DND-41 (cell line): ENCODE results near the gene DPY19L1.

Experiments used
- ATAC-seq: fragments of 200-7000 bp; cut with Tn5 transposase; 3 replicates; pipeline ENCODE4 v1.9.1; 2021; ENCODE audit warnings: low read depth; ENCODE audit not compliant: insufficient read depth
- DNase-seq: peaks from one replicate; pipeline ENCODE4 v3.0.0-alpha.2; 2020
- H2AFZ ChIP-seq: 2 replicates; pipeline ENCODE4 v1.6.0; 2012; ENCODE audit warnings: low read depth, low read length
- H3K27ac ChIP-seq: 2 replicates; pipeline ENCODE4 v1.5.1; 2012; ENCODE audit warnings: low read length, inconsistent platforms
- H3K27me3 ChIP-seq: fragments of 200-600 bp; sonication (generic); 2 replicates; pipeline ENCODE4 v1.6.0; 2012; ENCODE audit warnings: low read length, mild to moderate bottlenecking, inconsistent platforms; ENCODE audit not compliant: insufficient read depth, poor library complexity
- H3K36me3 ChIP-seq: 2 replicates; pipeline ENCODE4 v1.5.1; 2012; ENCODE audit warnings: low read length, inconsistent platforms; ENCODE audit not compliant: insufficient read depth
- H3K4me1 ChIP-seq: 2 replicates; pipeline ENCODE4 v1.5.1; 2012; ENCODE audit warnings: mild to moderate bottlenecking, low read length; ENCODE audit not compliant: insufficient read depth
- H3K4me2 ChIP-seq: 2 replicates; pipeline ENCODE4 v1.6.0; 2012; ENCODE audit warnings: mild to moderate bottlenecking, moderate library complexity, low read length, inconsistent platforms; ENCODE audit not compliant: insufficient read depth
- H3K4me3 ChIP-seq, 2 experiments: fragments of 200-600 bp in 1 of 2; shearing (Covaris generic) in 1 of 2; 2 replicates each; pipeline ENCODE4 v1.5.1; 2012 to 2016; ENCODE audit warnings: inconsistent platforms in 2 of 2, low read length in 2 of 2, mild to moderate bottlenecking in 2 of 2, low read depth in 1 of 2, moderate library complexity in 1 of 2
- H3K79me2 ChIP-seq: 2 replicates; pipeline ENCODE4 v1.6.0; 2012; ENCODE audit warnings: low read length, inconsistent platforms; ENCODE audit not compliant: insufficient read depth
- H3K9ac ChIP-seq: 2 replicates; pipeline ENCODE4 v1.6.0; 2012; ENCODE audit warnings: low read depth, mild to moderate bottlenecking, inconsistent platforms, low read length, moderate library complexity
- H3K9me3 ChIP-seq: 2 replicates; pipeline ENCODE4 v1.5.1; 2012; ENCODE audit warnings: low read length, moderate library complexity, mild to moderate bottlenecking, inconsistent platforms; ENCODE audit not compliant: insufficient read depth, severe bottlenecking
- H4K20me1 ChIP-seq: 2 replicates; pipeline ENCODE4 v1.6.0; 2012; ENCODE audit warnings: low read length; ENCODE audit not compliant: insufficient read depth
- EZH2 ChIP-seq: IDR thresholded peaks from 3 replicates; pipeline ENCODE4 v1.6.1; 2012; ENCODE audit warnings: borderline replicate concordance, low read depth, mild to moderate bottlenecking, moderate library complexity, low read length, inconsistent platforms; ENCODE audit not compliant: severe bottlenecking
- TF ChIP-seq, protein P1 (sequence below): IDR thresholded peaks from 2 replicates; pipeline ENCODE4 v1.5.1; 2012; ENCODE audit warnings: borderline replicate concordance, low read length, moderate library complexity, mild to moderate bottlenecking; ENCODE audit not compliant: poor library complexity, severe bottlenecking; ENCODE audit errors: extremely low read depth

DPY19L1 gene

DNA sequence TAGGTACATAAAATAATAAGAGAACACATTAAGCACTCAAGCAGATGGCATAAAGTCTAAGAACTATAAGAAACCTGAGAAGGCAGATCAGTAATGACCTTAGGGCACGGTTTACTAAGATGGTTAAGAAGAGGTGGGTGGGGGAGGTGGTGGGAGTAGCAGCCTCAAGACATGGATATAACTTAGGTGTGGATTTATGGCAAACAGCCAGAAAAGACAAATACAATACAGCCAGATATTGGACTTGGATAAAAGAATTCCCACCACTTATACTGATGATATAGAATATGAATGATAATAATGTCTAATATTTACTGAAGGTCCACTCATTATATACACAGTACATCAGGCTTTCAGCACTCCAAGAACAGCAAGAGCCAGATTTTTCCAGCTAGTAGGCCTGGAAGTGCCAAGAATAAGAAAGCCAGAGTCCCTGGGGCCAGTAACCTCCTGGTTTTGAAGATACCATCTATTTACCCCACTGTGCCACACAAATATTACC lies 11.9 kb downstream of the DPY19L1 start:
- Histone ChIP-seq H4K20me1 (no peaks in the 10 kb centered on the region), H3K4me2 (no peak overlapping the region), H3K4me3 (no peak overlapping the region), H3K9me3 (no peaks in the 10 kb centered on the region), H3K4me1 (no peaks in the 10 kb centered on the region), H2AFZ (no peak overlapping the region), H3K79me2 (no peaks in the 10 kb centered on the region), H3K27ac (no peak overlapping the region), H3K27me3 (no peaks in the 10 kb centered on the region), H3K36me3 (no peaks in the 10 kb centered on the region), H3K9ac (no peak overlapping the region)
- ATAC-seq: no peak
- DNase-seq: no peak
- TF ChIP-seq, protein P1, sequence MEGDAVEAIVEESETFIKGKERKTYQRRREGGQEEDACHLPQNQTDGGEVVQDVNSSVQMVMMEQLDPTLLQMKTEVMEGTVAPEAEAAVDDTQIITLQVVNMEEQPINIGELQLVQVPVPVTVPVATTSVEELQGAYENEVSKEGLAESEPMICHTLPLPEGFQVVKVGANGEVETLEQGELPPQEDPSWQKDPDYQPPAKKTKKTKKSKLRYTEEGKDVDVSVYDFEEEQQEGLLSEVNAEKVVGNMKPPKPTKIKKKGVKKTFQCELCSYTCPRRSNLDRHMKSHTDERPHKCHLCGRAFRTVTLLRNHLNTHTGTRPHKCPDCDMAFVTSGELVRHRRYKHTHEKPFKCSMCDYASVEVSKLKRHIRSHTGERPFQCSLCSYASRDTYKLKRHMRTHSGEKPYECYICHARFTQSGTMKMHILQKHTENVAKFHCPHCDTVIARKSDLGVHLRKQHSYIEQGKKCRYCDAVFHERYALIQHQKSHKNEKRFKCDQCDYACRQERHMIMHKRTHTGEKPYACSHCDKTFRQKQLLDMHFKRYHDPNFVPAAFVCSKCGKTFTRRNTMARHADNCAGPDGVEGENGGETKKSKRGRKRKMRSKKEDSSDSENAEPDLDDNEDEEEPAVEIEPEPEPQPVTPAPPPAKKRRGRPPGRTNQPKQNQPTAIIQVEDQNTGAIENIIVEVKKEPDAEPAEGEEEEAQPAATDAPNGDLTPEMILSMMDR: no peak
- TF ChIP-seq EZH2: no peak

GRCh38 chr7:35024298-35024697 lies 13.0 kb downstream of the DPY19L1 start:
- H3K9me3 ChIP-seq: no peaks in the 10 kb centered on the region
- H3K27me3 ChIP-seq: no peaks in the 10 kb centered on the region
- no peak for TF ChIP-seq EZH2
- TF ChIP-seq, protein P1: no peak
- no peaks in the 10 kb centered on the region for H3K36me3 ChIP-seq
- no peak overlapping the region for H3K27ac ChIP-seq
- no peak for DNase-seq
- no peaks in the 10 kb centered on the region for H3K4me1 ChIP-seq
- H3K4me2 ChIP-seq: no peak overlapping the region
- no peak overlapping the region for H3K9ac ChIP-seq
- no peak overlapping the region for H3K4me3 ChIP-seq
- H4K20me1 ChIP-seq: no peaks in the 10 kb centered on the region; the same call in 1 of the 2 replicates
- ATAC-seq: no peak
- no peaks in the 10 kb centered on the region for H3K79me2 ChIP-seq
- H2AFZ ChIP-seq: no peak overlapping the region

DNA sequence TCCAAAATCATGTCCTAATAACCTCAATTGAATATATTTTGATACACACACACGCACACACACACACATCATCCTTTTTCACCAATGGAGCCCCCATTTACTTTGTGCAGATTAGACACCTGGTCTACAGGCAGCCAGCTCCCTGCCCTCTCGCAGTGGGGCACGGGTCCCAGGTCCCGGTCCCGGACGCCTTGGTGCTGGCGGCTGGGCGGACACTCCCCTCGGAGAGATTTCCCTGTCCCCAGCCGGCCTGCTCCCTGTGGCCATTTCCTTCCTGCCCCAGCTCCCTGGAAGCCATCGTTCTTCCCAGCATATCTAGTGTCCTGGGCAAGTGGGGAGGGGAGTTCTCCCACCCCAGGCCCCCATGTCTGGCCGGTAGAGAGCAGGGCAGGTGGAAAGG lies 14.6 kb downstream of the DPY19L1 start:
- Histone ChIP-seq H3K9me3 (no peaks in the 10 kb centered on the region), H3K27me3 (no peaks in the 10 kb centered on the region), H4K20me1 (no peaks in the 10 kb centered on the region; the same call in 1 of the 2 replicates), H3K4me3 (no peak overlapping the region), H3K36me3 (no peaks in the 10 kb centered on the region), H3K27ac (no peak overlapping the region), H3K4me1 (no peaks in the 10 kb centered on the region), H3K4me2 (no peak overlapping the region), H3K9ac (no peak overlapping the region), H2AFZ (no peak overlapping the region), H3K79me2 (no peaks in the 10 kb centered on the region)
- DNase-seq (no peak), ATAC-seq (no peak)
- TF ChIP-seq, protein P1: no peak
- no peak for TF ChIP-seq EZH2
